Endothelial cell of hepatic sinusoid (primary cell): Measurements from ENCODE around the gene ZBTB7C.

Source experiments
- in situ Hi-C: cut with HindIII; loops from 2 replicates; pipeline ENCODE4 v1.10.0; 2017; ENCODE audit warnings: low sequenced_read_pairs

The ZBTB7C gene

GRCh38 chr18:48051945-48052840 is 357.0 kb downstream of the ZBTB7C start:
- in situ Hi-C loops, result no loop called here

GRCh38 chr18:48050176-48050575 is 359.0 kb downstream of the ZBTB7C start:
- in situ Hi-C loops, result no loop called here

DNA sequence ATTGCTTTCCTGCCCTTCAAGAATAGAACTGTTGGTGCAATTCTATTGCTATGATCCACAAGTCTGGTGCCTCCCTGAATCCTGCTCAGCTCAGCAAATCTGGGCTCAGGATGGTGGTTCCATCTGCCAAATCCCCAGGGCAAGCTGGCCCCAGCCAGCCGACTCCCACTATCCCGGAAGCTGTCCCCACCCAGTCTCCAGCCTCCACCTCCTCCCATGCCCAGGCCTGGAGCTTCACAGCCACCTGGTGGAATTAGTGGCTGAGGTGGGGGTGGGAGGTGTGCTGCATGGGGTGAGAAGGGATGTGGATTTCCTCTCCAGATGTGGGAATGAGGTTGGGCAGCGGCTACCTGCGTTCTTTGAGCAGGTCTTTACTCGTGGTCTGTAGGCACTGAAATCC is 359.4 kb downstream of the ZBTB7C start:
- in situ Hi-C loops, result loop anchor here (25.0 kb wide), 1 partner anchor 388 kb away; no protein-coding TSS in a partner anchor

- in situ Hi-C loops, result loop anchor here (25.0 kb wide), 1 partner anchor 389 kb away; no protein-coding TSS in a partner anchor
Measured at GRCh38 chr18:48048251-48048650, 360.9 kb downstream of the ZBTB7C start.

DNA sequence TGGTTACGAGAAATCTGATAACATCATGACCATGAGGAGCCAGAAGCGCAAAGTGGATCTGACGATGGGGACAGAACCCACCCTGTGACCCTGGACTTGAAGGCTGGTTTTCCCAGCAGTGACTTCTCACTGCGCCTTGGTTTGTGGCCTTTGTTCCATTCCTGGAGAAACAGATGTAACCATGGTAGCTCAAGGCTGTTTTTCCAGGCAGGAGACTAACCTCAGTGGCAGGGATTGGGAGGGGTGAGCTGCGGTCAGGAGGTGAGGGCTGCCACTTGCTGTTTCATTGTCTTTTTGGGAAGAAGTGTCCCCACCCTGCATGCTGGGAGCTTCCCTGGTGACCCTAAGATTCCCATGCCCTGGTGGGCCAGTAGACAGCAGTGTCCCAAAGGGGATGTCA is 362.3 kb downstream of the ZBTB7C start:
- in situ Hi-C loops, result loop anchor here (25.0 kb wide), 1 partner anchor 390 kb away; no protein-coding TSS in a partner anchor

DNA sequence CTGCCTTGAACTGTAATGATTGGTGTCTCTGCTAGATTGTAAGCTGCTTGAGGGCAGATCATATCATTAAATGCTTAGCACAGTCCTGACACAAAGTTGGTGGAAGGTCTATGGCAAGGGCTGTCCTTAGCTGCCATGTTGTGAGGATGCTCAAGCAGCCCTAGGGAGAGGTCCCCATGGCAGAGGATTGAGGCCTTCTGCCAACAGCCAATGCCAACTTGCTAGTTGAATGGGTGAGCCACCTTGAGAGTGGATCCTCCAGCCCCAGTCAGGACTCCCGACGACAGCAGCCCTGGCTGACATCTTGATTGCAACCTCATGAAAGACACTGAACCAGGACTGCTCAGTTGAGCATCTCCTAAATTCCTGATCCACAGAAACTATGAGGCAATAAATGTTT is 363.4 kb downstream of the ZBTB7C start:
- in situ Hi-C loops, result loop anchor here (25.0 kb wide), 1 partner anchor 392 kb away; no protein-coding TSS in a partner anchor

- in situ Hi-C loops, result loop anchor here (25.0 kb wide), 1 partner anchor 392 kb away; no protein-coding TSS in a partner anchor
Measured at GRCh38 chr18:48044944-48045343, 364.2 kb downstream of the ZBTB7C start.

GRCh38 chr18:48043166-48043565 is 366.0 kb downstream of the ZBTB7C start:
- in situ Hi-C loops, result loop anchor here (25.0 kb wide), 1 partner anchor 394 kb away; no protein-coding TSS in a partner anchor

DNA sequence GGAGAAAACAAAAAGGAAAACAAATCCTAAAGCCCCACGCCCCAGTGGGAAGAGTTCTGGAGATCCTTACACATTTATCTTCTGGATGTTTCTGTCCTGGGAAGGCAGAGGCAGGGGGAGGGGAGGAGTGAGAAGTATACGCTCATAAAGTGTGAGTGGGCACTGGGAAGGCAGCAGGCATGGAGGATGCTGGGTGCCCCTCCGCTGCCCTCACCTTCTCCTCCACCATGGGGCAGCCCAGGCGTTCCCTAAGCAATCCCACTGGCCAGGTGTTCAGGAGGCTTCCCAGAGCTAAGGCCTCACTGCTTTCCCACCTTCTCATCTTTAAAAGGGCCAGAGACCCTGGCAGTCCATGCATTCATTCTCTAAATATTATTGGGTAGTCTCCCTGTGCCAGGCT is 366.8 kb downstream of the ZBTB7C start:
- in situ Hi-C loops, result loop anchor here (25.0 kb wide), 1 partner anchor 395 kb away; no protein-coding TSS in a partner anchor

DNA sequence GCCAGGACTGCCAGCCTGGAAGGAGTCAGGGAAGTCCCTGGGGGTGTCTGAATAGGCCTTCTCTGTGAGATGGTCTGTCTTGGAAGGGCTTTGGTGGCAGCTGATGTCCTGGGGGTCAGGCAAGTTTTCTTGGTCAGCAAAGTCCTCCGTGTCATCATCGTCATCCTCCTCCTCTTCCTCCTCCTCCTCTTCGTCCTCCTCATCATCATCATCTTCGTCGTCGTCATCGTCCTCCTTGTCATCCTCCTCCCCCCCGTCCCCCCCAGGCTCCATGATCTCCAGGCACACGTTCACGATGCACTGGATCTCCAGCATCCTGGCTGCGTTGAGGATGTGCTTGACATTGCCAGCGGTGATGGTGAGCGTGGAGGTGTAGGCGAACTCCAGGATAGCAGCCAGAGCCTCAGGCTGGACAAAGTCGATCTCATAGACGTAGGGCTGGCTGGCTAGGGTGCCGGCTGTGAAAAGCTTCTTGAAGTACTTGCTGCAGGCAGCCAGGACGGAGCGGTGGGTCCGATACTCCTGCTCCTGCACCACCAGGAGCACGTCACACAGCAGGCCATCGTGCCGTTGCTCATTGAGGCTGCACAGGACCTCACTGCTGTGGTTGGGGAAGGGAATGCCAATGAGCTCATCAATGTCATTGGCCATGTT is 368.6 kb downstream of the ZBTB7C start:
- in situ Hi-C loops, result loop anchor here (25.0 kb wide), 1 partner anchor 397 kb away; no protein-coding TSS in a partner anchor

GRCh38 chr18:48039769-48040215 is 369.4 kb downstream of the ZBTB7C start:
- in situ Hi-C loops, result loop anchor here (25.0 kb wide), 1 partner anchor 398 kb away; no protein-coding TSS in a partner anchor

- in situ Hi-C loops, result loop anchor here (25.0 kb wide), 1 partner anchor 399 kb away; no protein-coding TSS in a partner anchor
Measured at GRCh38 chr18:48038636-48039035, 370.5 kb downstream of the ZBTB7C start.

DNA sequence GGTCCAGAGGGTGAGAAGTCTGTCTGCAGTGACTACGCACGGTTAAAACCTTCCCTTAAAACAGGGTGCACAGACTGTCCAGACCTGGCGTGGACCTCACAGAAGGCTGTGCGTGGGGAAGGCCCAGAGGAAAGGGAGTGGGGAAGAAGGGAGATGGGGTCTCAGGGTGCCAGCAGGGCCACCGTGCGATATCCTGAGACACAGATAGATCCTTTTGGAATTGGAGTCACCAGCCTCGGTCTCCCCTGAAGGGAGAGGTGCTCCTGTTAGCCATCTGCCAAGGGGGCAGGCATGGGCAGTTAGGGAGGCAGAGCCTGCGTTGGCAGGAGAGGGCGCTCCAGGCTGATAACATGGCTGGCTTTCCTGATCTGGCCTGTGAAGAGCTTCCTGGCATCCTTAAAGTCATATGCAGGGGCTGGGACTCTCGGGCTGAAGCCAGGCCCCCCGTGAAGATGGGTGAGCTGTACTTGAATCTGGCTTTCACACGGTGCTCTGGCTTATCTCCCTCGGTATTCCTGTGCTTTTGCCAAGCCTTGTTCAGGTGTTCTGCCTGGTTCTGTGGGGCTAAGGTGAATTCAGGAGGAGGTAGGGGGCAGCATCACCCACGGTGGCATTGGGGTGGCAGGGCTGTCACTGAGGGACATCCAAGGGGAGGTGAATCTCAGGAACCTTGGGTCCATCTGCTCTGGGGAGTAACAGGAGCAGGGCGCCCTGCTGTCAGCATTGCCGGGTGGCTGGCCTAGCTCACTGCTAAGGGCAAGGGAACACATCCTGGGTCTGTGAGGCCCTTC is 371.5 kb downstream of the ZBTB7C start:
- in situ Hi-C loops, result loop anchor here (25.0 kb wide), 1 partner anchor 400 kb away; no protein-coding TSS in a partner anchor

- in situ Hi-C loops, result loop anchor here (25.0 kb wide), 1 partner anchor 400 kb away; no protein-coding TSS in a partner anchor
Measured at GRCh38 chr18:48036641-48037421, 372.4 kb downstream of the ZBTB7C start.

- in situ Hi-C loops, result loop anchor here (25.0 kb wide), 1 partner anchor 401 kb away; no protein-coding TSS in a partner anchor
Measured at GRCh38 chr18:48036226-48036625, 373.0 kb downstream of the ZBTB7C start.

- in situ Hi-C loops, result loop anchor here (25.0 kb wide), 1 partner anchor 402 kb away; no protein-coding TSS in a partner anchor
Measured at GRCh38 chr18:48035556-48035860, 373.7 kb downstream of the ZBTB7C start.

- in situ Hi-C loops, result loop anchor here (25.0 kb wide), 1 partner anchor 402 kb away; no protein-coding TSS in a partner anchor
Measured at GRCh38 chr18:48034651-48035555, 374.3 kb downstream of the ZBTB7C start.
